GM19452 (cell line): ENCODE measurements around the gene SBNO2.

Experiments
- ATAC-seq: cut with Tn5 transposase; IDR thresholded peaks from one replicate; pipeline ENCODE4 v1.9.1; 2021; ENCODE audit not compliant: unreplicated experiment

Gene SBNO2

GRCh38 chr19:1063030-1063908 is 110.8 kb downstream of the SBNO2 start:
- ATAC-seq, result no peak

DNA sequence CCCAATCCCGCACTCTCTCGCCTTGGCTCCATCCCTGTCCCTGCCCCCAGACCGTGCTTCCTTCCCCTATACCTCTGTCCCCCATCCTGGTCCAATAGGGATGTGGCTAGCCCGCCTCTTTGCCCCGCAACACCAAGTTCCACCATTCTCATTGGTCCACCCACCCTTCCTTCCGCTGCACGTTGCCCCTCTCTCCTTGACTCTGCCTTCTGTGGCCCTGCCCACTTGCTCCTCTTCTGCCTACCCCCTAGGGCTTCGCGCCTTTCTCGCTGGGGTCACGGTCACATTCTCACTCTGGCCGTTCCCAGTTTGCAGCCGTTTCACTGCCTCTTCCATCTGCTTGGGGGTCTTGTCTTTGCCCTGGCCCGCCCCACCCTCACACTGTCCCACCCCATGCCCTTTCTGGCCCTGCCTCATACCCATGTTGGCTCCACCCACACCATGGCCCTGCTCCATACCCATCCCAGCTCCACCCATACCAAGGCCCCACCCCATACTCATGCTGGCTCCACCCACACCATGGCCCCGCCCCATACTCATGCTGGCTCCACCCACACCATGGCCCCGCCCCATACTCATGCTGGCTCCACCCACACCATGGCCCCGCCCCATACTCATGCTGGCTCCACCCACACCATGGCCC is 111.6 kb downstream of the SBNO2 start:
- ATAC-seq, result no peak

DNA sequence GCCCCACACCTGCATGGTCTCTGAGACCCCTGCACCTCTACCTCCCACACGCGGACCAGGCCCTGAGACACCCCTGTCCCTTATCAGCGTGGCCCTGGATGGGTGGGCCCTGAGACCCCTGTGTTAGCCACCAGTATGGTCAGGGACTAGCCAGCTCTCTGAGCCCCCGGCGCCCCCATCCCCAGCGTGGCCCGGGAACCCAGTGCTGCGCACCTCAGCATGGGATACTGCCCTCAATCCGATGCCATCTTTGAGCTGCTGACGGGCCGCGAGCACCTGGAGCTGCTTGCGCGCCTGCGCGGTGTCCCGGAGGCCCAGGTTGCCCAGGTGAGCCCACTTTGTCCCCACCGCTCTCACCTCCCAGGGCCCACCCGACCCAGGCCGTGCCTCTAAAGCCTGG is 112.1 kb downstream of the SBNO2 start:
- ATAC-seq, result no peak

DNA sequence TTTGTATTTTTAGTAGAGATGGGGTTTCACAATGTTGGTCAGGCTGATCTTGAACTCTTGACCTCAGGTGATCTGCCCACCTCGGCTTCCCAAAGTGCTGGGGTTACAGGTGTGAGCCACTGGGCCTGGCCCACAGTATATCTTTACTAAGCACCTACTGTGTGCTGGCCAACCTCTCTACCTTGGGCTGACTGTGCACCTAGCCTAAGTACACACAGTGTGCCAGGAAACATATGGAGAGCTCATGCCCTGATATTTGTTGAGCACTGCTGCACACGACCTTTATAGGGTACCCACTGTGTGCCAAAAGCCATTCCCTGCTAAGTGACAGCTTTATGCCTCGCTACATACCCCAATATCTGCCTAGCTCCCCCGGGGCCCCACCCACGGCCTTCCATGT is 113.4 kb downstream of the SBNO2 start:
- no peak for ATAC-seq

- ATAC-seq, result no peak
These were observed 116.0 kb downstream of the SBNO2 start for GRCh38 chr19:1058112-1058511.
